Panc1 (cell line): ENCODE measurements around the gene AHCYL1. TPM values are rescaled to one million over a fixed set of nuclear protein-coding genes. Genes with fewer than 3 reads are reported as not detected.

Experiments used
- ATAC-seq: fragments of 200-7000 bp; cut with Tn5 transposase; 2 replicates; pipeline ENCODE4 v1.9.1; 2020; ENCODE audit warnings: mild to moderate bottlenecking, moderate library complexity
- BruUV-seq: library from RNA; stranded (reverse); fragments of 400-500 nt; replicated peaks from 2 replicates; lab custom pipeline; 2021; lab: Mats Ljungman, UMichigan
- CTCF ChIA-PET: fragments of 300-600 bp; sonication (Branson Sonifier 250); formaldehyde crosslinking; loops from one replicate; lab custom pipeline; 2022; ENCODE audit warnings: antibody characterized with exemption; lab: Charles Lee
- POLR2A ChIA-PET: fragments of 300-600 bp; sonication (Branson Sonifier 250); formaldehyde crosslinking; loops from one replicate; lab custom pipeline; 2022; ENCODE audit warnings: antibody characterized with exemption; lab: Charles Lee
- DNase-seq: peaks from one replicate; pipeline ENCODE4 v3.0.0-alpha.2; 2010; ENCODE audit warnings: low read depth, low spot score
- H3K27ac ChIP-seq: 2 replicates; pipeline ENCODE4 v1.5.1; 2011; ENCODE audit warnings: mild to moderate bottlenecking, low read length, inconsistent platforms
- H3K27me3 ChIP-seq: fragments of 200-500 bp; sonication (Bioruptor generic); 2 replicates; pipeline ENCODE4 v1.6.0; 2014; ENCODE audit warnings: low read length, inconsistent platforms; ENCODE audit not compliant: control insufficient read depth, insufficient read depth
- H3K36me3 ChIP-seq: fragments of 200-500 bp; sonication (Bioruptor generic); 2 replicates; pipeline ENCODE4 v1.5.1; 2014; ENCODE audit warnings: inconsistent platforms, mild to moderate bottlenecking, low read length, moderate library complexity; ENCODE audit not compliant: control insufficient read depth, insufficient read depth
- H3K4me1 ChIP-seq: 2 replicates; pipeline ENCODE4 v1.5.1; 2011; ENCODE audit warnings: inconsistent platforms, mild to moderate bottlenecking, low read length, moderate library complexity; ENCODE audit not compliant: control insufficient read depth, insufficient read depth
- H3K4me3 ChIP-seq, 2 experiments: 2 replicates each; pipeline ENCODE4 v1.5.1; 2011 to 2012; ENCODE audit warnings: low read depth in 2 of 2, low read length in 2 of 2, mild to moderate bottlenecking in 2 of 2, inconsistent platforms in 1 of 2, moderate library complexity in 1 of 2
- H3K9me3 ChIP-seq: fragments of 200-500 bp; sonication (Bioruptor generic); 2 replicates; pipeline ENCODE4 v1.5.1; 2014; ENCODE audit warnings: low read depth, mild to moderate bottlenecking, inconsistent platforms, low read length, moderate library complexity; ENCODE audit not compliant: control insufficient read depth, insufficient read depth
- POLR2AphosphoS5 ChIP-seq: IDR thresholded peaks from 2 replicates; pipeline ENCODE4 v1.6.1; 2012; ENCODE audit warnings: mild to moderate bottlenecking, low read depth, low read length, moderate library complexity
- SIN3A ChIP-seq: IDR thresholded peaks from 2 replicates; pipeline ENCODE4 v1.6.1; 2012; ENCODE audit warnings: low read depth, mild to moderate bottlenecking, low read length, moderate library complexity, borderline replicate concordance; ENCODE audit not compliant: insufficient read depth
- TCF7L2 ChIP-seq: IDR thresholded peaks from 2 replicates; pipeline ENCODE4 v1.6.1; 2011; ENCODE audit warnings: mild to moderate bottlenecking, low read depth, low read length, inconsistent platforms
- in situ Hi-C: cut with HindIII; loops from 2 replicates; pipeline ENCODE4 v1.10.0; 2016; ENCODE audit warnings: low sequenced_read_pairs, low pct_unique_long_range_greater_than_20kb
- intact Hi-C: fragments of 100-400 bp; cut with micrococcal nuclease; formaldehyde crosslinking; loops from one replicate; pipeline ENCODE4 v1.10.0; 2022; ENCODE audit not compliant: unreplicated experiment
- total RNA-seq: library from RNA; stranded (reverse); gene quantifications from one replicate; pipeline ENCODE4 v1.2.1, GENCODE V29; 2021; ENCODE audit not compliant: unreplicated experiment
- TF ChIP-seq, protein P1 (sequence below): fragments of 450-650 bp; IDR thresholded peaks from 2 replicates; pipeline ENCODE4 v1.5.1; 2017; ENCODE audit warnings: mild to moderate bottlenecking
- TF ChIP-seq, protein P2 (sequence below), 2 experiments: IDR thresholded peaks; 2 replicates each; pipeline ENCODE4 v1.6.1; 2011 to 2012; ENCODE audit warnings: low read depth in 2 of 2, control low read depth in 1 of 2, low read length in 1 of 2, mild to moderate bottlenecking in 1 of 2, moderate library complexity in 1 of 2; ENCODE audit not compliant: insufficient read depth in 1 of 2

AHCYL1 gene
- total RNA-seq, 1 experiment from 2014 or later = 174 TPM

DNA sequence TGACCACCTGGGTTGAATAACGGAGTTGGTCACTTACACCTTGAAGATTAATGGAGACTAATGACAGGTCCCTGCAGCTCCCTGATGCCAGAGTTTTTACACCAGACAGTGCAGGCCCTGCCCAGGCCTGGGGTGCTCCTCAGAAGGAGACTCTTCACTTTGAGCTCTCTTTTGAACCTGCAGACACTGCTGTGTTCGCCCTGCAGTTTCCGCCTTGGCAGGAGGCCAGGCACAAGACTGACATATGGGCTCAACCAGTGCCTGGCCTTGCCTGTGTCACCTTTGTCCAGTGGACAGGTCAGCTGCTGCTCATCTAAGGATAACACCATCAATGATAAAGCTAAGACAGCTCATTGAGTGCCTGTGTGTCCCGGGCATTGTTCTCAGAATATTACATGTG lies 55.1 kb downstream of the AHCYL1 start:
- CTCF ChIA-PET = interaction anchor here (0.7 kb wide), 1 partner anchor 77 kb away, joined by 6 read pairs; no protein-coding TSS in a partner anchor
- Histone ChIP-seq H3K27me3 (no peaks in the 10 kb centered on the region), H3K9me3 (no peaks in the 10 kb centered on the region), H3K4me1 (no peaks in the 10 kb centered on the region; the same call in 1 of the 2 replicates), H3K4me3 (no peak overlapping the region), H3K27ac (no peak overlapping the region), H3K36me3 (peaks cover 16% of the 10 kb centered on the region)
- no peak for ATAC-seq
- in situ Hi-C loops = no loop called here
- POLR2A ChIA-PET = interaction anchor here (0.6 kb wide), 1 partner anchor 13 kb away, joined by 8 read pairs; no protein-coding TSS in a partner anchor
- TF ChIP-seq TCF7L2 = no peak
- TF ChIP-seq, protein P1, sequence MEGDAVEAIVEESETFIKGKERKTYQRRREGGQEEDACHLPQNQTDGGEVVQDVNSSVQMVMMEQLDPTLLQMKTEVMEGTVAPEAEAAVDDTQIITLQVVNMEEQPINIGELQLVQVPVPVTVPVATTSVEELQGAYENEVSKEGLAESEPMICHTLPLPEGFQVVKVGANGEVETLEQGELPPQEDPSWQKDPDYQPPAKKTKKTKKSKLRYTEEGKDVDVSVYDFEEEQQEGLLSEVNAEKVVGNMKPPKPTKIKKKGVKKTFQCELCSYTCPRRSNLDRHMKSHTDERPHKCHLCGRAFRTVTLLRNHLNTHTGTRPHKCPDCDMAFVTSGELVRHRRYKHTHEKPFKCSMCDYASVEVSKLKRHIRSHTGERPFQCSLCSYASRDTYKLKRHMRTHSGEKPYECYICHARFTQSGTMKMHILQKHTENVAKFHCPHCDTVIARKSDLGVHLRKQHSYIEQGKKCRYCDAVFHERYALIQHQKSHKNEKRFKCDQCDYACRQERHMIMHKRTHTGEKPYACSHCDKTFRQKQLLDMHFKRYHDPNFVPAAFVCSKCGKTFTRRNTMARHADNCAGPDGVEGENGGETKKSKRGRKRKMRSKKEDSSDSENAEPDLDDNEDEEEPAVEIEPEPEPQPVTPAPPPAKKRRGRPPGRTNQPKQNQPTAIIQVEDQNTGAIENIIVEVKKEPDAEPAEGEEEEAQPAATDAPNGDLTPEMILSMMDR = no peak
- TF ChIP-seq, protein P2, sequence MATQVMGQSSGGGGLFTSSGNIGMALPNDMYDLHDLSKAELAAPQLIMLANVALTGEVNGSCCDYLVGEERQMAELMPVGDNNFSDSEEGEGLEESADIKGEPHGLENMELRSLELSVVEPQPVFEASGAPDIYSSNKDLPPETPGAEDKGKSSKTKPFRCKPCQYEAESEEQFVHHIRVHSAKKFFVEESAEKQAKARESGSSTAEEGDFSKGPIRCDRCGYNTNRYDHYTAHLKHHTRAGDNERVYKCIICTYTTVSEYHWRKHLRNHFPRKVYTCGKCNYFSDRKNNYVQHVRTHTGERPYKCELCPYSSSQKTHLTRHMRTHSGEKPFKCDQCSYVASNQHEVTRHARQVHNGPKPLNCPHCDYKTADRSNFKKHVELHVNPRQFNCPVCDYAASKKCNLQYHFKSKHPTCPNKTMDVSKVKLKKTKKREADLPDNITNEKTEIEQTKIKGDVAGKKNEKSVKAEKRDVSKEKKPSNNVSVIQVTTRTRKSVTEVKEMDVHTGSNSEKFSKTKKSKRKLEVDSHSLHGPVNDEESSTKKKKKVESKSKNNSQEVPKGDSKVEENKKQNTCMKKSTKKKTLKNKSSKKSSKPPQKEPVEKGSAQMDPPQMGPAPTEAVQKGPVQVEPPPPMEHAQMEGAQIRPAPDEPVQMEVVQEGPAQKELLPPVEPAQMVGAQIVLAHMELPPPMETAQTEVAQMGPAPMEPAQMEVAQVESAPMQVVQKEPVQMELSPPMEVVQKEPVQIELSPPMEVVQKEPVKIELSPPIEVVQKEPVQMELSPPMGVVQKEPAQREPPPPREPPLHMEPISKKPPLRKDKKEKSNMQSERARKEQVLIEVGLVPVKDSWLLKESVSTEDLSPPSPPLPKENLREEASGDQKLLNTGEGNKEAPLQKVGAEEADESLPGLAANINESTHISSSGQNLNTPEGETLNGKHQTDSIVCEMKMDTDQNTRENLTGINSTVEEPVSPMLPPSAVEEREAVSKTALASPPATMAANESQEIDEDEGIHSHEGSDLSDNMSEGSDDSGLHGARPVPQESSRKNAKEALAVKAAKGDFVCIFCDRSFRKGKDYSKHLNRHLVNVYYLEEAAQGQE (IDR thresholded peaks at IDR 0.05; ENCODE audit: insufficient read depth in 1 of 2, low read depth in 2 of 2, low read length in 1 of 2) = no peak
- no peak for TF ChIP-seq SIN3A
- no peak for TF ChIP-seq POLR2AphosphoS5
- BruUV-seq = no TSS peak
- DNase-seq = no peak
- intact Hi-C loops = no loop called here

- in situ Hi-C loops (no loop called here), intact Hi-C loops (no loop called here)
- POLR2A ChIA-PET = no interaction called here
- Histone ChIP-seq H3K27me3 (no peaks in the 10 kb centered on the region), H3K36me3 (peaks cover 17% of the 10 kb centered on the region), H3K9me3 (no peaks in the 10 kb centered on the region), H3K27ac (no peak overlapping the region), H3K4me3 (no peak overlapping the region), H3K4me1 (no peaks in the 10 kb centered on the region; the same call in 1 of the 2 replicates)
- no TSS peak for BruUV-seq
- DNase-seq (no peak), ATAC-seq (no peak)
- TF ChIP-seq POLR2AphosphoS5 = no peak
- TF ChIP-seq SIN3A = no peak
- TF ChIP-seq, protein P1 = no peak
- TF ChIP-seq TCF7L2 = no peak
- TF ChIP-seq, protein P2 (IDR thresholded peaks at IDR 0.05; ENCODE audit: insufficient read depth in 1 of 2, low read depth in 2 of 2, low read length in 1 of 2) = no peak
- CTCF ChIA-PET = no interaction called here
Observed at GRCh38 chr1:110040548-110040947, 56.0 kb downstream of the AHCYL1 start.
